Transverse colon (tissue), 3 donors: ENCODE data around the gene SMARCA2.

Experiments
- EP300 ChIP-seq: sonication (generic); formaldehyde crosslinking; IDR thresholded peaks from one replicate; pipeline ENCODE4 v1.6.1; 2017; ENCODE audit warnings: antibody characterized with exemption, low read depth
- TF ChIP-seq, protein P1 (sequence below), 5 experiments: fragments of 200-600 bp in 3 of 5; fragments of 450-650 bp in 2 of 5; sonication (generic) in 3 of 5; IDR thresholded peaks; 1 replicate in 2 of 5; 2 replicates in 3 of 5; pipeline ENCODE4 v1.5.1; 2016 to 2017; ENCODE audit warnings: antibody characterized with exemption in 5 of 5, inconsistent platforms in 3 of 5, mild to moderate bottlenecking in 2 of 5, moderate library complexity in 1 of 5

- TF ChIP-seq, protein P1, sequence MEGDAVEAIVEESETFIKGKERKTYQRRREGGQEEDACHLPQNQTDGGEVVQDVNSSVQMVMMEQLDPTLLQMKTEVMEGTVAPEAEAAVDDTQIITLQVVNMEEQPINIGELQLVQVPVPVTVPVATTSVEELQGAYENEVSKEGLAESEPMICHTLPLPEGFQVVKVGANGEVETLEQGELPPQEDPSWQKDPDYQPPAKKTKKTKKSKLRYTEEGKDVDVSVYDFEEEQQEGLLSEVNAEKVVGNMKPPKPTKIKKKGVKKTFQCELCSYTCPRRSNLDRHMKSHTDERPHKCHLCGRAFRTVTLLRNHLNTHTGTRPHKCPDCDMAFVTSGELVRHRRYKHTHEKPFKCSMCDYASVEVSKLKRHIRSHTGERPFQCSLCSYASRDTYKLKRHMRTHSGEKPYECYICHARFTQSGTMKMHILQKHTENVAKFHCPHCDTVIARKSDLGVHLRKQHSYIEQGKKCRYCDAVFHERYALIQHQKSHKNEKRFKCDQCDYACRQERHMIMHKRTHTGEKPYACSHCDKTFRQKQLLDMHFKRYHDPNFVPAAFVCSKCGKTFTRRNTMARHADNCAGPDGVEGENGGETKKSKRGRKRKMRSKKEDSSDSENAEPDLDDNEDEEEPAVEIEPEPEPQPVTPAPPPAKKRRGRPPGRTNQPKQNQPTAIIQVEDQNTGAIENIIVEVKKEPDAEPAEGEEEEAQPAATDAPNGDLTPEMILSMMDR (IDR thresholded peaks at IDR 0.05): no peak
- no peak for TF ChIP-seq EP300
These were observed 201.4 kb downstream of the SMARCA2 start for GRCh38 chr9:2216591-2216990.
